Pulmonary artery endothelial cell (primary cell): ENCODE measurements around the gene ARRB1. TPM values are rescaled to one million over a fixed set of nuclear protein-coding genes. Genes with fewer than 3 reads are reported as not detected.
A peak's percentile ranks its signal among the peaks of the same experiment; 100 is the strongest.

Experiments
- DNase-seq: peaks from one replicate; pipeline ENCODE4 v3.0.0-alpha.2; 2011; ENCODE audit warnings: low read depth, low spot score
- total RNA-seq: library from RNA; depleted of rRNA; stranded (reverse); fragments of >200 nt; gene quantifications from 2 replicates; pipeline ENCODE4 v1.2.3, GENCODE V29; 2014

The ARRB1 gene
- total RNA-seq, 1 donor from 2014 or later = 94.5 TPM

DNA sequence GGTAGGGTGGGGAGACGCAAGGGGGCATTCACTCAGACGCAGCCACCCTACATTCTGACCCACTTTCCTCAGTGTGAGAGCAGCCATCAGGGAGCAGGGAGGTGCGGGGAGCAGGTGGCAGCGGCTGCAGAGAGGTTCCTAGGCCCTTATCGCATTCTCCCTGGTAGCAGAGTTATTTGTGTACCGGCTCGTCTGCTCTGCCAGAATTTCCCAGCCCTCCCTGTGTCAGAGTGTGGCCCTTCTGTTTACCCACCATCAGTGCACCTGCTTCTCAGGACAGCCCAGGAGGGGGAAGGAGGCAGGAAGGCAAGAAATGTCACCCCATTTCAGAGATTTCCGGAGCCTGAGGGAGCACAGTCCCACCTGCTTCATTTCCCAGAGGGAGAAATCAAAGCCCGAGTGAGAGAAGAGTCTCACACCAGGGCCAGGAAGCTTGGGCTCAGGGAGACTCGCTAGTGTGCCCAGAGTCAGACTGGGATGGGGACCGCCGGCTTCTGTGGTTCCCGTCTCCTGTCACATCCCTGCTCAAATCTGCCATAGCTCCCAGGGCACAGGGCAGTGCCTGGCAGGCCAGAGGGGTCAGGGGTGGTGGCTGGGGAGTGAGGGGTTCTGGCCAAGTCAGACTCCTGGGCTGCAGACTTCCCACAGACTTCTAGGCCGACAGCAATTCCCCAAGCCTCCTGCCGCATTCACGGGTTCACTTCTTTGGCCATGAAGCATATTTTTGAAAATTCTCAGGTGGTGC lies 49.7 kb downstream of the ARRB1 start:
- DNase-seq = no peak

GRCh38 chr11:75301131-75301530 lies 50.3 kb downstream of the ARRB1 start:
- no peak for DNase-seq

- no peak for DNase-seq
Measured at GRCh38 chr11:75298976-75299260, 52.5 kb downstream of the ARRB1 start.

GRCh38 chr11:75298191-75298975 lies 53.1 kb downstream of the ARRB1 start:
- DNase-seq = no peak

DNA sequence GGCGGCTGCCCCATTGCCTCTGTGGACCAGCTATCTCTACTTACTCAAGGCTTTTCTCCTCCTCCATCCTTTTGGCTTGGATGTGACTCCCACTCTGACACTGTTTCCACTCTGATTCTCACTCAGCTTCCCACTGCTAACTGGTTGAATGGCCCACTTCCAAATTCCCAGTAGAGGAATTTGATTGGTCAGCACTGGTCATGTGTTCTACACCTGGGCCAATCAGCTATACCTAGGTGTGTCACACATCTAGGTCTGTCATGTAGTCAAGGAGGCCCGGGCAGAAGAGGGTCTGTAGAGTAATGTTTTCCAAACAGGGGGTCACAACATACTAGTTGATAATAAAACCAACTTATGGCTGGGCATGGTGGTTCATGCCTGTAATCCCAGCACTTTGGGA lies 57.6 kb downstream of the ARRB1 start:
- DNase-seq = no peak

DNA sequence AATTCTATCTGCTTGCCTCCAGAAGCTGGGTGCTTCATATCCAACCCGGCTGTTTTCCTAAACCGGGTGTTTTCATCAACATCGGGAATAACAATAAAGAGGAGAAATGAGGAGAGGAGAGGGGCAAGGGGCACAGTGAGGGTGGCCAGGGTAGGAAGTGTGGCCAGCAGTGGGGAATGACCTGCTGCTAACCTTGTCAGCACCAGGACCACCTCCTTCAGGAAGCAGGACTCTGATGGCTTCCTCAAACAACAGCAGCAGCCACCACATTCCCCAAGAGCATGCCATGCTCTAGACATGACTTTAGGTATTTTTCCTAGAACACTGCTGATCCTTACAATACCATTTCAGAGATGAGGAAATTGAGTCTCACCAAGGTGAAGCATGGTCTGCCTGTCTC lies 58.5 kb downstream of the ARRB1 start:
- DNase-seq = peak; percentile 65

GRCh38 chr11:75291741-75292140 lies 59.7 kb downstream of the ARRB1 start:
- DNase-seq = no peak

GRCh38 chr11:75289919-75290318 lies 61.5 kb downstream of the ARRB1 start:
- DNase-seq = no peak

GRCh38 chr11:75289511-75289760 lies 62.0 kb downstream of the ARRB1 start:
- DNase-seq = no peak

DNA sequence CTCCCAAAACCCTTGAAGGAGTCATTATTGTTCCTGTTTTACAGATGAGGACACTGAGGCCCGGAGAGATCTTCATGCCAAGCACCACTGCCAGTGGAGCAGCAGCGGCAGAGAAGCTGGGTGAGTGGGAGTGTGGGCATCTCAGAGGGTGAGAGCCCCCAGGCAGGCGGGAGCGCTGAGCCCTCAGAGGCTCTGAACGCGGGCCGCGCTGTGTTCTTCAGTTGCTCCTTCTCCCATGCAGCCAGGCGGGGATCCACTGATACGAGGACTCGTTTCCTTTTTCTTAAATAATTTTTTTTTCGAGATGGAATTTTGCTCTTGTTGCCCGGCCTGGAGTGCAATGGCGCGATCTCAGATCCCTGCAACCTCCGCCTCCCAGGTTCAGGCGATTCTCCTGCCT lies 63.9 kb downstream of the ARRB1 start:
- DNase-seq = no peak

- DNase-seq = no peak
Measured at GRCh38 chr11:75286826-75287465, 64.5 kb downstream of the ARRB1 start.

DNA sequence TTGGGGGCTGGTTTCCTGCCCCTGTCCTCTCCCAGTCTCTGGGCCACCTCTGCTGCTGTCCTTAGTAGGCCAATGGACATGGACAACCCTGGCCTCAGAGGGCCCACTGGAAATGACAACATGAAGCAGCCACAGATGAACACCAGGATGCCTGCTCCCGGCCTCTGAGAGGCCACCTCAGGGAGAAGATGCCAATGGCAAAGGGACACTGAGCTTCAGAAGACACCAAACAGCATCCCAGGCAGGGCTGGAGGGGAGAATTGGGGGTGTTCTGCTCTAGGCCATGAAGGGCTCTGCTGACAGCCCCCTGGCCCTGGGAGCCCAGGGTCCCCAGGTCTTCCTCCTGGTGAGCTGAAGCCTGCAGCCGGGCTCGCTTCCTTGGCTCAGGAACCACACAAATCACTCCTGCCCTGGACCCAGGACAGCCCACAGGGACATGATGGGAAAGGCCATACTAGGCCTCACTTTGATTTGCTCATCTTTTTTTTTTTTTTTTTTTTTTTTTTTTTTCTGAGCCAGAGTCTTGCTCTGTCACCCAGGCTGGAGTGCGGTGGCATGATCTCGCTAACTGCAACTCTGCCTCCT lies 65.6 kb downstream of the ARRB1 start:
- DNase-seq = no peak

DNA sequence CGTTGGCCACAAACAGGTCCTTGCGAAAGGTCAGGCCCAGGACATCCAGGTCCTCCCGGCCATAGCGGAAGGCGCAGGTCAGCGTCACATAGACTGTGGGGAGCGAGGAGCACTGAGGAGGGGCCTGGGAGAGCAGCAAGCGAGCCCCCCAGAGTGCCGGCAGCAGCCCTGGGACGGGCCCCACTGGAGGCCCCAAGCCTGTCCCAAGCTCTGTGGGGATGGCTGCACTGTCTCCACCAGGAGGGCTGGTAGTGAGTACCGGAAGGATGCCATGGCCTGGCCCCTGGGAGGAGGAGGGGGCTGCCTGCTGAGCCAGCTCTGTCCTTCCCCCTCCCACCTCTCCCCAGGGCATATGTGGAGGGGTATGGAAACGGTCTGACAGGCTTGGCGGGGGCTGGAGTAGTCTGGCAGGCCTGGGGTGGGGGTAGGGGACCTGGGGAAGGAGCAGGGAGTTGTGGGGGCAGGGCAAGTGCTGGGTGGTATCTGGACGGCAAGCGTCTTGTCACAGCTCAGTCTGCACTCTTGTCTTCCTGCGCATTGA lies 68.0 kb downstream of the ARRB1 start:
- no peak for DNase-seq

- no peak for DNase-seq
Measured at GRCh38 chr11:75281469-75282095, 69.9 kb downstream of the ARRB1 start.

- DNase-seq = peak; percentile 30
Measured at GRCh38 chr11:75280770-75281468, 70.5 kb downstream of the ARRB1 start.

GRCh38 chr11:75280227-75280701 lies 71.2 kb downstream of the ARRB1 start:
- DNase-seq = peak; percentile 62

DNA sequence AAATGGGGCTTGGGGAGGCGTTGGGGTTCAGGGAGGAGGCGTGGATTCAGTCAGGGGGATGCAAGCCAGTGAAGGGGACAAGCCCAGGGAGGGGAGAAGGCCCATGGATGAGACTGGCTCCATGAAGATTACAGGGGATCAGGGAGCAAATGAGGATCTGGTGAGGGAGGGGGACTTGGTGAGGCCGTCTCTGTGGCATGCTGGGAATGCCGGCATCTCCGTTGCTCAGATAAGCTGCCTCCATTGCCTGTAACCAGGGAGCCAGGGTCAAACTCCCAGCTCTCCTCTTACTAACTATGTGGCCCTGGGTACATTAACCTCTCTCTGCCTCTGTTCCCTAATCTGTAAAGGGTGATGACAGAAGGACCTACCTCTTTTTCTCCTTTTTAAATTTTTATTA lies 72.2 kb downstream of the ARRB1 start:
- DNase-seq = no peak

- no peak for DNase-seq
Measured at GRCh38 chr11:75277991-75278790, 73.3 kb downstream of the ARRB1 start.

DNA sequence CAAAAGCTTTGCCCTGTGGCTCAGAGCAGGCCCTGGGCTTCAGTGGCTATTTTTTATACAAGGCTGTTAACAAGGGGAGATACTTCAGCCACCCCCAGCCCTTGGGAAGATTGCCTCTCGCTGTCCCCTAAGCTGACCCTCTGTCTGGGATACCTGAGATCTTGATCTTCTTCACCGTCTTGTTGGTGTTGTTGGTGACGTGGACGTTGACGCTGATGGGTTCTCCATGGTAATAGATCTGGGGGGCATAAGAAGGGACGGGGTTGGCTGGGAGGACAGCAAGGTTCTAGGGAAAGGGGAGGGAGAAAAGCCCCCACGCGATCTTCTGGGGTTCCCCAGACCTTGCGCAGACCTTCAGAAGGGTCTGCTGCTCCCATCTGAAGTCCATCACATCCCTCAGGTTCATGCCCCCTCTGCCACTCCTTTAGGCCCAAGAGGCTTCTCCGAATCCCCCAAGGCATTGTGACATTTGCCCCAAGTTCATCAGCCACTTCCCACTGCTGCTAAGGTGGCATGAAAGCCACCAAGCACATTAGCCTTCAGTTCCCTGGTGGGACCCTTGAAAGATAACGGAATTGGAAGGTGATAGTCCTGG lies 74.2 kb downstream of the ARRB1 start:
- no peak for DNase-seq

GRCh38 chr11:75276686-75277085 lies 74.8 kb downstream of the ARRB1 start:
- DNase-seq = no peak
